ENCODE results near the gene PHOX2B. TPM values are rescaled to one million over a fixed set of nuclear protein-coding genes. Genes with fewer than 3 reads are reported as not detected.
"Not testable (repeated sequence)": the region's sequence is repeated elsewhere in the genome, so short reads cannot be mapped to it uniquely, and the experiment has no call there.

The PHOX2B gene
- total RNA-seq, 2 donors from 2014 or later, result not detected

GRCh38 chr4:41712425-41712824 lies 36.1 kb downstream of the PHOX2B start:
- H3K36me3 ChIP-seq, result no peaks in the 10 kb centered on the region
- DNase-seq (ENCODE audit: low spot score), result no peak
- no peaks in the 10 kb centered on the region for H3K9me3 ChIP-seq
- H3K27ac ChIP-seq, result no peak overlapping the region
- no peaks in the 10 kb centered on the region for H3K27me3 ChIP-seq
- no peak for TF ChIP-seq CTCF (IDR thresholded peaks at IDR 0.05)
- no peaks in the 10 kb centered on the region for H3K4me1 ChIP-seq
- H3K4me3 ChIP-seq, result no peak overlapping the region

- H3K36me3 ChIP-seq; H3K9me3 ChIP-seq; H3K4me1 ChIP-seq; H3K27ac ChIP-seq; H3K4me3 ChIP-seq; DNase-seq (ENCODE audit: low spot score); H3K27me3 ChIP-seq: not testable (repeated sequence)
These were observed 36.9 kb downstream of the PHOX2B start for GRCh38 chr4:41711654-41712053.

GRCh38 chr4:41709844-41710481 lies 38.6 kb downstream of the PHOX2B start:
- no peak overlapping the region for H3K27ac ChIP-seq
- no peak overlapping the region for H3K4me3 ChIP-seq

GRCh38 chr4:41703785-41704184 lies 44.7 kb downstream of the PHOX2B start:
- no peak for TF ChIP-seq CTCF (IDR thresholded peaks at IDR 0.05)
- no peak for DNase-seq (ENCODE audit: low spot score)
- H3K27ac ChIP-seq, result no peak overlapping the region
- H3K4me1 ChIP-seq, result no peaks in the 10 kb centered on the region
- H3K4me3 ChIP-seq, result no peak overlapping the region
- H3K9me3 ChIP-seq, result no peaks in the 10 kb centered on the region
- H3K36me3 ChIP-seq, result no peaks in the 10 kb centered on the region
- no peaks in the 10 kb centered on the region for H3K27me3 ChIP-seq

More at GRCh38 chr4:41709844-41710481, 38.6 kb downstream of the PHOX2B start:
- Histone ChIP-seq H3K9me3 (no peaks in the 10 kb centered on the region), H3K4me1 (no peaks in the 10 kb centered on the region), H3K27me3 (no peaks in the 10 kb centered on the region), H3K36me3 (no peaks in the 10 kb centered on the region)
- no peak for DNase-seq (ENCODE audit: low spot score)
- no peak for TF ChIP-seq CTCF (IDR thresholded peaks at IDR 0.05)

GRCh38 chr4:41702770-41703169 lies 45.8 kb downstream of the PHOX2B start:
- TF ChIP-seq CTCF (IDR thresholded peaks at IDR 0.05), result no peak
- no peaks in the 10 kb centered on the region for H3K4me1 ChIP-seq

GRCh38 chr4:41701983-41702382 lies 46.5 kb downstream of the PHOX2B start:
- H3K27ac ChIP-seq, result no peak overlapping the region
- no peaks in the 10 kb centered on the region for H3K27me3 ChIP-seq
- no peaks in the 10 kb centered on the region for H3K9me3 ChIP-seq
- DNase-seq (ENCODE audit: low spot score), result no peak
- H3K4me3 ChIP-seq, result no peak overlapping the region
- no peaks in the 10 kb centered on the region for H3K4me1 ChIP-seq
- H3K36me3 ChIP-seq, result peaks cover 4% of the 10 kb centered on the region
- TF ChIP-seq CTCF (IDR thresholded peaks at IDR 0.05), result no peak

More at GRCh38 chr4:41702770-41703169, 45.8 kb downstream of the PHOX2B start:
- H3K36me3 ChIP-seq, result no peaks in the 10 kb centered on the region
- no peak overlapping the region for H3K27ac ChIP-seq
- no peak overlapping the region for H3K4me3 ChIP-seq
- H3K27me3 ChIP-seq, result no peaks in the 10 kb centered on the region
- no peak for DNase-seq (ENCODE audit: low spot score)
- no peaks in the 10 kb centered on the region for H3K9me3 ChIP-seq

Data from right atrium auricular region (tissue), 2 donors.